ENCODE results near the gene C12orf76. TPM values are rescaled to one million over a fixed set of nuclear protein-coding genes. Genes with fewer than 3 reads are reported as not detected.

Gene C12orf76
- total and polyA plus RNA-seq, 2 of the 13 experiments (the other 11 are each of a cell fraction or from before 2014, with no cell fraction given), result 15.8 to 38.4 TPM

DNA sequence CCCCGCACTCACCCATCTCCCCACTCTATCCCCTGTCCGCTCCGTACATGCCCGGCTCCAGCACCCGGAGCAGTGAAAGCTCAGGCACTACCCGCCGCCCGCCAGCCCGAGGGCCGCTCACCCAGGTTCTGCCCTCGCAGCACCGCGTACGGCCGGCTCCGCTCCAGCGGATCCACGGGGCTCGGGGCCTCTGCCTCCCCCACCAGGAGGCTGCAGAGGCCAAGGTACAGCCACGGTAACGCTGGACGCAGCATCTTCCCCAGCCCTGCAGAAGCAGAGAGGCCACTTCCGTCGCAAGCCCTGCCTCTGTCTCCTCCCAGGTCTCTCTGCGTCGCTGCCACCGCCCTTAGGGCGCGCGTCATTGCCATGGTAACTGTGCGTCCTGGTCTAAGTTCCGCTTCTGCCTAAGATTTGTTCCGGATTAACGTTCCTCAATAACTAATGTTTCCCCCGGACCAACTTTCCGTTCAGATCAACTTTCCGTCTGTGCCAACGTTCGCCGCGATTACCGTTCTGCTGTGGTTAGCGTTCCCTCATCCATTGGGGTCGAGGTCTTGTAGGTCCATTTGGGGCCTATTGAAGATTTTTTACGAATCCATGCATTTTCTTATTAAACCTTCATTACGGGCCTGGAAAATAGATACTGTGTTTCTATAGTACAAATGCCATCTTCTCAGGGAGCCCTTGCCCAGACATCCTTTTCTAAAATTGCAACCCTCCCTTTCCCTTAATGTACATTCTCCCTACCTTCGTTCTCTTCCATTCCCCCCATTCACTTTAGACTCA is at the start of gene C12orf76 (continued):
- TF ChIP-seq ZBTB44 (CRISPR knock-in tag; IDR thresholded peaks at IDR 0.05), result no peak
- 0 out of 2 replicates have a peak, but pooled peaks have one; percentile 48 for TF ChIP-seq ZNF234 (CRISPR knock-in tag; conservative IDR thresholded peaks at IDR 0.05)
- TF ChIP-seq, protein P1, sequence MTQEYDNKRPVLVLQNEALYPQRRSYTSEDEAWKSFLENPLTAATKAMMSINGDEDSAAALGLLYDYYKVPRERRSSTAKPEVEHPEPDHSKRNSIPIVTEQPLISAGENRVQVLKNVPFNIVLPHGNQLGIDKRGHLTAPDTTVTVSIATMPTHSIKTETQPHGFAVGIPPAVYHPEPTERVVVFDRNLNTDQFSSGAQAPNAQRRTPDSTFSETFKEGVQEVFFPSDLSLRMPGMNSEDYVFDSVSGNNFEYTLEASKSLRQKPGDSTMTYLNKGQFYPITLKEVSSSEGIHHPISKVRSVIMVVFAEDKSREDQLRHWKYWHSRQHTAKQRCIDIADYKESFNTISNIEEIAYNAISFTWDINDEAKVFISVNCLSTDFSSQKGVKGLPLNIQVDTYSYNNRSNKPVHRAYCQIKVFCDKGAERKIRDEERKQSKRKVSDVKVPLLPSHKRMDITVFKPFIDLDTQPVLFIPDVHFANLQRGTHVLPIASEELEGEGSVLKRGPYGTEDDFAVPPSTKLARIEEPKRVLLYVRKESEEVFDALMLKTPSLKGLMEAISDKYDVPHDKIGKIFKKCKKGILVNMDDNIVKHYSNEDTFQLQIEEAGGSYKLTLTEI (CRISPR knock-in tag; conservative IDR thresholded peaks at IDR 0.05), result no peak
- TF ChIP-seq ZNF720 (CRISPR knock-in tag; IDR thresholded peaks at IDR 0.05), result no peak
- TF ChIP-seq SKI (IDR thresholded peaks at IDR 0.05; ENCODE audit: partially characterized antibody), result peak; percentile 37
- no peak for TF ChIP-seq ZNF644 (CRISPR knock-in tag; IDR thresholded peaks at IDR 0.05; ENCODE audit: low read depth)
- TF ChIP-seq, protein P2, sequence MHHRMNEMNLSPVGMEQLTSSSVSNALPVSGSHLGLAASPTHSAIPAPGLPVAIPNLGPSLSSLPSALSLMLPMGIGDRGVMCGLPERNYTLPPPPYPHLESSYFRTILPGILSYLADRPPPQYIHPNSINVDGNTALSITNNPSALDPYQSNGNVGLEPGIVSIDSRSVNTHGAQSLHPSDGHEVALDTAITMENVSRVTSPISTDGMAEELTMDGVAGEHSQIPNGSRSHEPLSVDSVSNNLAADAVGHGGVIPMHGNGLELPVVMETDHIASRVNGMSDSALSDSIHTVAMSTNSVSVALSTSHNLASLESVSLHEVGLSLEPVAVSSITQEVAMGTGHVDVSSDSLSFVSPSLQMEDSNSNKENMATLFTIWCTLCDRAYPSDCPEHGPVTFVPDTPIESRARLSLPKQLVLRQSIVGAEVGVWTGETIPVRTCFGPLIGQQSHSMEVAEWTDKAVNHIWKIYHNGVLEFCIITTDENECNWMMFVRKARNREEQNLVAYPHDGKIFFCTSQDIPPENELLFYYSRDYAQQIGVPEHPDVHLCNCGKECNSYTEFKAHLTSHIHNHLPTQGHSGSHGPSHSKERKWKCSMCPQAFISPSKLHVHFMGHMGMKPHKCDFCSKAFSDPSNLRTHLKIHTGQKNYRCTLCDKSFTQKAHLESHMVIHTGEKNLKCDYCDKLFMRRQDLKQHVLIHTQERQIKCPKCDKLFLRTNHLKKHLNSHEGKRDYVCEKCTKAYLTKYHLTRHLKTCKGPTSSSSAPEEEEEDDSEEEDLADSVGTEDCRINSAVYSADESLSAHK (CRISPR knock-in tag; IDR thresholded peaks at IDR 0.05; ENCODE audit: borderline replicate concordance), result no peak
- TF ChIP-seq ZNF772 (CRISPR knock-in tag; IDR thresholded peaks at IDR 0.05), result peak; percentile 71; the same call in 1 of the 2 replicates
- TF ChIP-seq ZNF577 (CRISPR knock-in tag; IDR thresholded peaks at IDR 0.05; ENCODE audit: borderline replicate concordance, low read depth), result no peak
- TF ChIP-seq ZNF232 (CRISPR knock-in tag; IDR thresholded peaks at IDR 0.05; ENCODE audit: borderline replicate concordance), result 0 out of 2 replicates have a peak, but pooled peaks have one; percentile 48
- no peak for TF ChIP-seq ZBTB7A (CRISPR knock-in tag; IDR thresholded peaks at IDR 0.05)
- TF ChIP-seq, protein P3, sequence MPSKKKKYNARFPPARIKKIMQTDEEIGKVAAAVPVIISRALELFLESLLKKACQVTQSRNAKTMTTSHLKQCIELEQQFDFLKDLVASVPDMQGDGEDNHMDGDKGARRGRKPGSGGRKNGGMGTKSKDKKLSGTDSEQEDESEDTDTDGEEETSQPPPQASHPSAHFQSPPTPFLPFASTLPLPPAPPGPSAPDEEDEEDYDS (CRISPR knock-in tag; IDR thresholded peaks at IDR 0.05), result peak; percentile 84
- TF ChIP-seq THYN1 (CRISPR knock-in tag; IDR thresholded peaks at IDR 0.05; ENCODE audit: borderline replicate concordance, low read depth), result no peak
- peak; percentile 84 for TF ChIP-seq KDM5B (CRISPR knock-in tag; IDR thresholded peaks at IDR 0.05; ENCODE audit: borderline replicate concordance)
- TF ChIP-seq PCBP2 (optimal IDR thresholded peaks at IDR 0.05; ENCODE audit: low read depth, low read length, poor library complexity, severe bottlenecking), result no peak
- TF ChIP-seq ZNF263 (CRISPR knock-in tag; IDR thresholded peaks at IDR 0.05), result 0 out of 2 replicates have a peak, but pooled peaks have one; percentile 20
- no peak for TF ChIP-seq KDM6A (CRISPR knock-in tag; IDR thresholded peaks at IDR 0.05; ENCODE audit: low read depth)
- peak; percentile 83; the same call in 1 of the 2 replicates for TF ChIP-seq DNMT3B (CRISPR knock-in tag; conservative IDR thresholded peaks at IDR 0.05)
- peak; percentile 99 for TF ChIP-seq NR2C2 (CRISPR knock-in tag; IDR thresholded peaks at IDR 0.05; ENCODE audit: borderline replicate concordance)

Data from HepG2 (cell line).